GM19372 (cell line): ENCODE results near the gene HTR3B.

ENCODE experiments used
- ATAC-seq: cut with Tn5 transposase; IDR thresholded peaks from one replicate; pipeline ENCODE4 v1.9.1; 2021; ENCODE audit warnings: mild to moderate bottlenecking, low read depth, moderate library complexity; ENCODE audit not compliant: unreplicated experiment

The HTR3B gene

DNA sequence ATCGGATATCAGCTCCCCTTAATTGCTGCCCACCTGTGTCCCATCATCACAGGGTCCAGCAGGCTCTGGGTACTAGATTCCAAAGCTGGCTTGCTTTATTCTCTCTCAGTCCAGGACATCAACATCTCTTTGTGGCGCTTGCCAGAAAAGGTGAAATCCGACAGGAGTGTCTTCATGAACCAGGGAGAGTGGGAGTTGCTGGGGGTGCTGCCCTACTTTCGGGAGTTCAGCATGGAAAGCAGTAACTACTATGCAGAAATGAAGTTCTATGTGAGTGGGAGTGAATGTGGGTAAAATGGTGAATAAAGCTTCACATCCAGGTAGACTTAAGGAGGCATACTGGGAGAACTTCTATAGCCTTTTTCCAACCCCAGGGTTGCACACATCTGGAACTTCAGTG, 81.3 kb downstream of the HTR3B start:
- ATAC-seq = no peak

DNA sequence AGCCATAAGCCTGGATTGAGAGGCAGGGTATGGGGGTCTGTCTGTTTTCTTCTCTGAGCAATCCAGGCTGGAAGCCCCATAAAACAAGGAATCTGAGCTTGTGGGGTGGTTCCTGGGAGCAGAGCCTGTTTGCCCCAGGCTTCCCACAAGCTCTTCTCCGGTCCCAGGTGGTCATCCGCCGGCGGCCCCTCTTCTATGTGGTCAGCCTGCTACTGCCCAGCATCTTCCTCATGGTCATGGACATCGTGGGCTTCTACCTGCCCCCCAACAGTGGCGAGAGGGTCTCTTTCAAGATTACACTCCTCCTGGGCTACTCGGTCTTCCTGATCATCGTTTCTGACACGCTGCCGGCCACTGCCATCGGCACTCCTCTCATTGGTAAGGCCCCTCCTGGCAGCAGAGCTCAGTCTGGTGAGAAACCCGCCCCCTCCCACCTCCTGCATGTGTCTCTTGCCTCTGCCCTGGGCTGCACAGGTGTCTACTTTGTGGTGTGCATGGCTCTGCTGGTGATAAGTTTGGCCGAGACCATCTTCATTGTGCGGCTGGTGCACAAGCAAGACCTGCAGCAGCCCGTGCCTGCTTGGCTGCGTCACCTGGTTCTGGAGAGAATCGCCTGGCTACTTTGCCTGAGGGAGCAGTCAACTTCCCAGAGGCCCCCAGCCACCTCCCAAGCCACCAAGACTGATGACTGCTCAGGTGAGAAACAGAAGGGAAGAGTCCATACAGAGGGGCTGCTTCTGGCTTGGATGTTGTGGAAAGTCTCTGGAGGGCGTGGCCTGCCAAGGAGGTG, 82.0 kb downstream of the HTR3B start:
- no peak for ATAC-seq

DNA sequence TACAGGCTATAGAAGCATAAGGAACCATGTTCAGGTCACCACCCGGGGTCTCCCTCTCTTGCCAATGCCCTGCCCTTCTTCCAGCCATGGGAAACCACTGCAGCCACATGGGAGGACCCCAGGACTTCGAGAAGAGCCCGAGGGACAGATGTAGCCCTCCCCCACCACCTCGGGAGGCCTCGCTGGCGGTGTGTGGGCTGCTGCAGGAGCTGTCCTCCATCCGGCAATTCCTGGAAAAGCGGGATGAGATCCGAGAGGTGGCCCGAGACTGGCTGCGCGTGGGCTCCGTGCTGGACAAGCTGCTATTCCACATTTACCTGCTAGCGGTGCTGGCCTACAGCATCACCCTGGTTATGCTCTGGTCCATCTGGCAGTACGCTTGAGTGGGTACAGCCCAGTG, 84.8 kb downstream of the HTR3B start:
- no peak for ATAC-seq

DNA sequence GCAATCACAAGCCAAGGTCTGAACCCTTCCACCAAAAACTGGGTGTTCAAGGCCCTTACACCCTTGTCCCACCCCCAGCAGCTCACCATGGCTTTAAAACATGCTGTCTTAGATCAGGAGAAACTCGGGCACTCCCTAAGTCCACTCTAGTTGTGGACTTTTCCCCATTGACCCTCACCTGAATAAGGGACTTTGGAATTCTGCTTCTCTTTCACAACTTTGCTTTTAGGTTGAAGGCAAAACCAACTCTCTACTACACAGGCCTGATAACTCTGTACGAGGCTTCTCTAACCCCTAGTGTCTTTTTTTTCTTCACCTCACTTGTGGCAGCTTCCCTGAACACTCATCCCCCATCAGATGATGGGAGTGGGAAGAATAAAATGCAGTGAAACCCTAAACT, 85.3 kb downstream of the HTR3B start:
- no peak for ATAC-seq

DNA sequence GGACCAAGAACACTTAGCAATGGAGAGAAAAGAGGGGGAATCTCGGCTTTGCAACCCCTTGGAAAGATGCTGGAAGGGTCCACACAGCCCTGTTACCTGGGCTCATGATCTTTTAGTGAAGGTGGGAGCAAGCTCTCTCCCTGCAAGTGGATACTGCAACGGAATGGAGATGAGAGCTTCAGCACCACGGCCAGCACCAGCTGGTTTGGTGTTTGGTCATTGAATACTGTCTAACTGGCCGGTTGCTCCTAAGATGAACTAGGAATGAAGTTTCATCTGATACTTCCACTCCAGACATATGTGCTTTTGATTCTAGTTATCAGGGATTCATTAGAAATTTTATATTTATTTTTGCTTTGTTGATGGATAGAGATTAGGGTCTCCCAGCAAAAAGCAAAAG, 86.6 kb downstream of the HTR3B start:
- no peak for ATAC-seq

DNA sequence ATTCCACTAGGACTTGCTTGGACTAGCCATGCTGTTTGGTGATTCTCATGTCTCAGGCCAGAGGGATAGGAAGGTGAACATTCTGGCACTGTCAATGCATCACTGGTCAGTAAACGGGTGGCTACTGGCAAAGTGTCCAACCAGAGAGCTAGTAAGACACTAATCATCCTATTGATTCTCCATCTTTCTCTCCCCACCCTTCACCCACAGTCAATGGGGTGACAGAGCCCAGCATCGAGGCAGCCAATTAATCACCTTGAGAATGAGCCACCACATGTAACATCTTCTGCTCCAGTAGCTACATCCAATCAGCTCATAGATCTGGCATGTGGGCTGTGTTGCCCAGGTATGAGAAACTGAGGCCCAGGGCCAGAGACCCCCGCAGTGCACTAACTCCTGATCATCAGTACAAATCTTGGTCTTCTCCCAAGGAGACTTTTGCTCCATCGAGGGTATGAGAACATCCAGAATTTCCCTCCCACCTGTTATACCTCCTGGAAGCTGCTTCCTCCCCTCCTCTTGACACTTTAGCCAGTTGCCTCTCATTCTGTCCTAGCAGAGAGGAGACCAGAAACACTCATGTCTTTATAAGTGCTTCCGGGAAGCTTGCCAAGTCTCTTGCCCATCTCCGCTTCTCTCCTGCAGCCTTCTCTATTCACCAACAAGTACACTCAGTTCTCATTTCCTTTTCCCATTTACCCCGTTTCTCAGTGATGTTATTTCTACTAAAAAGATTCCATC, 87.3 kb downstream of the HTR3B start:
- no peak for ATAC-seq

DNA sequence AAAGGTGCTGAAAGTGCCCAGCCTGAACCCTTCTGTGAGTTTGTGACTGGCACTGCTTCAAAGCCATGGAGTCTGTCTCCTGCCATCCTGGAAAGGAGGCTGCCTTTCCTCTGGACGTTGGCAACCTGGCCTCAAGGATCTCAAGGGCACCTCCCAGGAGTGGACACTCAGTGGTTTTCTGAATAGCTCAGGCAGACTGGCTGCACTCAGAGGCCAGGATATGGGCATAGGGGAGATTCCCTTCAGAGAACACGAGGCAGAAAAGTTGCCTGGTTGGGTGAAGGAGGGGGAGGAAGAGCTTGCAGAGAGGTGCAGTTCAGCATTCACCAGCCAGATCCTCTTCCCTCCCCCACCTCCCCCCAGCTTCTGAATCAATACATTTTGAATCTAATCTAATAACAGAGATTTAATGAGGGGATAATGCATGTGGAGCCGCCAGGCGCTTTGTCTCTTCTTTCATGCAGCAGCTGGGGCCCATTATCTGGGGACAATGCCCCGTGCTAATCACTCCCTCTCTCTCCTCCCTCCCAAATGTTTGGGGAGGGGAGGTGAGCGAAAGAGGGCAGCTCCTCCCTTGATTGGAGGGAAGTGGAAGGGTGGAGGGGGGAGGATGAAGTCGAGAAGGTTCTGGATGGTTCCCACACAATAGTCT, 88.0 kb downstream of the HTR3B start:
- ATAC-seq = no peak

DNA sequence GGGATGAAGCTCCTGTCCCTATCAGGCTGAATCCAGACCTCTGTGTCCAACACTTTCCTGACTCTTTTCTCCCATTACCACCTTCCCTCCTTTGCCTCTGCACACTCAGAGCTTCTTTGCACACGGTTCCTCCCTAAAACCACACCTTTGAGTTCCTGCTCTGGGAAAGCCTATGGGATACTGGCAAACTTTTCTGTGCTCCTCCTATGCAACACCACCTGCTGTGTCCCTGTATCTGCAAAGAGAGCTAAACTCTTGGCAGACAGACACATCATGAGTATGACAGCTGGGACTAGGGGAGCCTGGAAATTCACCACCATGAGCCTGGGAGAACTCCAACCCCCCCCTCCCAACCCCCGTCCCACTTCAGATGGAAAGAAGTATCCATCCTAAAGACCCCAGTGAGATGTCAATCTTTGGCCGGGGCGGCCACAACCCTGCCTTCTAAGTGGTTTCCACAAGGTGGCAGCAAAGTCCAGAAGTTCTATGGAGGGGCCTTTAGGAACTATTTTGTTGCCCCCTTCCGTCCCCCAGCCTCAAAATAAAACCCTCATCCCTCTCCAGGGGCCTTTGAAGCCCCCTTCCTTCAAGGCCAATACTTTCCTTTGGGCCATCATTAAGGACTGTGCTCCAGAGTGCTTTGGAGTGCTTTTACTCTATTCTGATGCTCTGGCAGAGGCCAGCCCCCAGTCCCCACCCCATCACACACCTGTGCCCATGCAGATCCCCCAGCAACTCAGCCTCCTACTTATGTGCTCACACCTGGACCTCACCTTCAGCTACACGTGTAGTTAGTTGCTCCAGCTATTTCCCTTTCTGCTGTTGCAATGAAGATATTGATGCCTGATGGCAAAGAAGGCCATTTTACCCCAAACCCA, 89.7 kb downstream of the HTR3B start:
- ATAC-seq = no peak
